ENCODE results near the gene GPATCH4. TPM values are rescaled to one million over a fixed set of nuclear protein-coding genes. Genes with fewer than 3 reads are reported as not detected.

GPATCH4 gene
- total RNA-seq, 4 donors from 2014 or later, result 12.4 to 113 (median 28.9) TPM

GRCh38 chr1:156646738-156647211, 45.5 kb upstream of the GPATCH4 start:
- in situ Hi-C loops (cut with MboI; ENCODE audit: low pct_ligation_motif_present in 1 of 4, low pct_unique_long_range_greater_than_20kb in 1 of 4, low sequenced_read_pairs in 3 of 4) (no loop called here), intact Hi-C loops (cut with DNase I; ENCODE audit: low total_unique reads) (no loop called here)
- TF ChIP-seq EP300 (IDR thresholded peaks at IDR 0.05; ENCODE audit: low read depth), result no peak
- no peak for TF ChIP-seq POLR2A (IDR thresholded peaks at IDR 0.05)
- no peak for TF ChIP-seq CTCF (IDR thresholded peaks at IDR 0.05)
- TF ChIP-seq POLR2AphosphoS5 (IDR thresholded peaks at IDR 0.05), result no peak
- Histone ChIP-seq H3K4me3 (no peak overlapping the region), H3K4me1 (peaks cover 0 to 8% (median 6%) of the 10 kb centered on the region in 4 donors), H3K9me3 (no peaks in the 10 kb centered on the region), H3K27ac (no peak overlapping the region), H3K36me3 (no peaks in the 10 kb centered on the region), H3K27me3 (peaks cover 65% of the 10 kb centered on the region)
- 46% methylated on average over 37 of the region's 51 CpGs; no CpG with 5 or more reads in 1 of the 2 donors for WGBS, 2 donors (ENCODE audit: low coverage in 1 of 2)
- DNase-seq, result no peak

GRCh38 chr1:156645666-156646065, 44.4 kb upstream of the GPATCH4 start:
- in situ Hi-C loops (cut with MboI; ENCODE audit: low pct_ligation_motif_present in 1 of 4, low pct_unique_long_range_greater_than_20kb in 1 of 4, low sequenced_read_pairs in 3 of 4) (no loop called here), intact Hi-C loops (cut with DNase I; ENCODE audit: low total_unique reads) (no loop called here)
- no peak for TF ChIP-seq POLR2A (IDR thresholded peaks at IDR 0.05)
- TF ChIP-seq CTCF (IDR thresholded peaks at IDR 0.05), result no peak
- TF ChIP-seq POLR2AphosphoS5 (IDR thresholded peaks at IDR 0.05), result no peak
- no peak for TF ChIP-seq EP300 (IDR thresholded peaks at IDR 0.05; ENCODE audit: low read depth)
- H3K4me3 ChIP-seq, result no peak overlapping the region
- no peaks in the 10 kb centered on the region for H3K36me3 ChIP-seq
- DNase-seq, result no peak
- no peaks in the 10 kb centered on the region for H3K9me3 ChIP-seq
- H3K27me3 ChIP-seq, result peaks cover 70% of the 10 kb centered on the region
- 89 to 100% methylated on average over 1 of the region's 1 CpG for WGBS, 2 donors (ENCODE audit: low coverage in 1 of 2)
- H3K4me1 ChIP-seq, result peaks cover 5 to 12% (median 10%) of the 10 kb centered on the region in 4 donors
- H3K27ac ChIP-seq, result no peak overlapping the region

GRCh38 chr1:156645056-156645455, 43.8 kb upstream of the GPATCH4 start:
- Histone ChIP-seq H3K36me3 (no peaks in the 10 kb centered on the region), H3K27me3 (peaks cover 76% of the 10 kb centered on the region), H3K27ac (no peak overlapping the region), H3K4me3 (no peak overlapping the region), H3K4me1 (peaks cover 5 to 12% (median 10%) of the 10 kb centered on the region in 4 donors), H3K9me3 (no peaks in the 10 kb centered on the region)
- WGBS, 2 donors (ENCODE audit: low coverage in 1 of 2), result 67 to 68% methylated on average over 2 to 3 of the region's 3 CpGs
- DNase-seq, result no peak
- TF ChIP-seq EP300 (IDR thresholded peaks at IDR 0.05; ENCODE audit: low read depth) (no peak), POLR2AphosphoS5 (IDR thresholded peaks at IDR 0.05) (no peak), POLR2A (IDR thresholded peaks at IDR 0.05) (no peak), CTCF (IDR thresholded peaks at IDR 0.05) (no peak)
- intact Hi-C loops (cut with DNase I; ENCODE audit: low total_unique reads) (no loop called here), in situ Hi-C loops (cut with MboI; ENCODE audit: low pct_ligation_motif_present in 1 of 4, low pct_unique_long_range_greater_than_20kb in 1 of 4, low sequenced_read_pairs in 3 of 4) (no loop called here)

DNA sequence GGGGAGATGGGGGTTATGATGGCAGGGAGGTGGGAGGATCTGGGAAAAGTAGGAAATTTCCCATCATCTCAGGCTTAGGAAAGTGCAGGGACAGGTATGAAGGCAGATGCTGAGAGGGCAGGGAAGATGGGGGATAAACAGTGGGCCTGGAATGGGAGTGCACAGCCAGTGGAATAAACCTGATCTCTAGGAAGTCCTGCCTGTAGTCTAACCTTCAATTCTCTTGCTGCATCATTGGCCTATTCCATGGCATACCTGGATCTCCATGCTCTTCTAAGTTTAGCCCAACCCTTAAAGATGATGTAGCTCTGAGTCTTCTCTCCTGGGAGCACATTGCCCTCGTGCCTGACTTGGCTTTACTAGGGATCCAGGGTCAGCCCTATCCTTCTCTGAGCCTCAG, 43.4 kb upstream of the GPATCH4 start:
- no peak for DNase-seq
- Histone ChIP-seq H3K27ac (no peak overlapping the region), H3K36me3 (no peaks in the 10 kb centered on the region), H3K9me3 (no peaks in the 10 kb centered on the region), H3K27me3 (peaks cover 80% of the 10 kb centered on the region), H3K4me3 (no peak overlapping the region), H3K4me1 (peaks cover 5 to 12% (median 10%) of the 10 kb centered on the region in 4 donors)
- intact Hi-C loops (cut with DNase I; ENCODE audit: low total_unique reads) (no loop called here), in situ Hi-C loops (cut with MboI; ENCODE audit: low pct_ligation_motif_present in 1 of 4, low pct_unique_long_range_greater_than_20kb in 1 of 4, low sequenced_read_pairs in 3 of 4) (no loop called here)
- no peak for TF ChIP-seq POLR2A (IDR thresholded peaks at IDR 0.05)
- no peak for TF ChIP-seq POLR2AphosphoS5 (IDR thresholded peaks at IDR 0.05)
- TF ChIP-seq EP300 (IDR thresholded peaks at IDR 0.05; ENCODE audit: low read depth), result no peak
- TF ChIP-seq CTCF (IDR thresholded peaks at IDR 0.05), result no peak
- 20 to 30% methylated on average over 1 of the region's 1 CpG for WGBS, 2 donors (ENCODE audit: low coverage in 1 of 2)

Measured in transverse colon (tissue), 4 donors.